PFSK-1 (cell line): ENCODE data around the gene NAPSA.

ENCODE experiments used
- POLR2AphosphoS5 ChIP-seq: IDR thresholded peaks from 2 replicates; pipeline ENCODE4 v1.6.1; 2012; ENCODE audit warnings: low read depth, mild to moderate bottlenecking, control low read depth, low read length, moderate library complexity
- REST ChIP-seq, 2 experiments: IDR thresholded peaks; 2 replicates each; pipeline versions ENCODE4 v1.6.1 to v1.8.0; 2011 to 2012; ENCODE audit warnings: low read depth in 2 of 2, low read length in 2 of 2, control low read depth in 1 of 2, inconsistent platforms in 1 of 2, mild to moderate bottlenecking in 1 of 2, moderate library complexity in 1 of 2; ENCODE audit not compliant: insufficient read depth in 1 of 2
- TAF1 ChIP-seq: IDR thresholded peaks from 2 replicates; pipeline ENCODE4 v1.6.1; 2012; ENCODE audit warnings: low read length, control low read depth, borderline replicate concordance; ENCODE audit not compliant: insufficient read depth

- TF ChIP-seq REST (IDR thresholded peaks at IDR 0.05; ENCODE audit: insufficient read depth in 1 of 2, low read depth in 2 of 2, low read length in 2 of 2) (no peak), POLR2AphosphoS5 (no peak), TAF1 (no peak)
These were observed 21.9 kb upstream of the NAPSA start for GRCh38 chr19:50387176-50387867.
